Bronchial epithelial cell (primary cell): ENCODE measurements around the gene KRT8. TPM values are rescaled to one million over a fixed set of nuclear protein-coding genes. Genes with fewer than 3 reads are reported as not detected.

Experiments
- DNase-seq: peaks from one replicate; pipeline ENCODE4 v3.0.0-alpha.2; 2010; ENCODE audit warnings: low read depth
- FAIRE-seq: peaks from 2 replicates; lab custom pipeline; 2011; peaks lifted over from hg19 to GRCh38; lab: Jason Lieb, UNC
- H3K27me3 ChIP-seq: 2 replicates; pipeline ENCODE4 v1.5.1; 2011; ENCODE audit warnings: low read length; ENCODE audit not compliant: control insufficient read depth, insufficient read depth
- H3K36me3 ChIP-seq: 2 replicates; pipeline ENCODE4 v1.5.1; 2011; ENCODE audit warnings: low read length; ENCODE audit not compliant: control insufficient read depth, insufficient read depth
- H3K4me3 ChIP-seq: 2 replicates; pipeline ENCODE4 v1.5.1; 2011; ENCODE audit warnings: mild to moderate bottlenecking, low read depth, low read length, control low read depth
- total RNA-seq: library from RNA; depleted of rRNA; stranded (reverse); fragments of >200 nt; gene quantifications from 2 replicates; pipeline ENCODE4 v1.2.1, GENCODE V29; 2014
- TF ChIP-seq, protein P1 (sequence below): IDR thresholded peaks from 2 replicates; pipeline ENCODE4 v1.5.1; 2011; ENCODE audit warnings: mild to moderate bottlenecking, moderate library complexity, low read length, control low read depth, inconsistent platforms; ENCODE audit not compliant: insufficient read depth, severe bottlenecking

KRT8 gene
- total RNA-seq, 1 donor from 2014 or later = 146 TPM

DNA sequence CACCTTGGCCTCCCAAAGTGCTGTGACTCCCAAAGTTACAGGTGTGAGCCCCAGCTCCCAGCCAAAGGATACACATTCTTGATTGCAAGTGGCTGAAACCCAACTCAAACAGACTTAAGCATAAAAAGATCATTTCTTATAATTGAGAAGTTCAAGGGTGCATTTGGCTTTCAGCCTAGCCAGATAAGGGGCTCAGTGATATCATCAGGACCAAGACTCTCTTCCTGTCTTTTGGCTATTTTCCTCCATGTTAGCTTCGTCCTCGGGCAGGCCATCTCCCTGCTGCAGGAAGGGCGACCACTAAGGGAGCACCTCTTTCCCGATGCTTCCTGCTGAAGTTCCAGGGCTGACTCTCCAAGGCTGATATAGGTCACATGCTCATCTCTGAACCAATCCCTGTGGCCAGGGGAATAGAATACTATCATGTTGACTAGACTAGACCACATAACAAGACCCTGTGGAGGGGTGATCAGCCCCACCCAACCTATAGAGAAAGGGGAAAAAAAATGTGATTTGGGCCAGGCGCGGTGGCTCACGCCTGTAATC, 9.8 kb upstream of the KRT8 start:
- no peak for FAIRE-seq
- Histone ChIP-seq H3K27me3 (no peaks in the 10 kb centered on the region), H3K36me3 (no peaks in the 10 kb centered on the region), H3K4me3 (no peak overlapping the region)
- no peak for DNase-seq
- TF ChIP-seq, protein P1, sequence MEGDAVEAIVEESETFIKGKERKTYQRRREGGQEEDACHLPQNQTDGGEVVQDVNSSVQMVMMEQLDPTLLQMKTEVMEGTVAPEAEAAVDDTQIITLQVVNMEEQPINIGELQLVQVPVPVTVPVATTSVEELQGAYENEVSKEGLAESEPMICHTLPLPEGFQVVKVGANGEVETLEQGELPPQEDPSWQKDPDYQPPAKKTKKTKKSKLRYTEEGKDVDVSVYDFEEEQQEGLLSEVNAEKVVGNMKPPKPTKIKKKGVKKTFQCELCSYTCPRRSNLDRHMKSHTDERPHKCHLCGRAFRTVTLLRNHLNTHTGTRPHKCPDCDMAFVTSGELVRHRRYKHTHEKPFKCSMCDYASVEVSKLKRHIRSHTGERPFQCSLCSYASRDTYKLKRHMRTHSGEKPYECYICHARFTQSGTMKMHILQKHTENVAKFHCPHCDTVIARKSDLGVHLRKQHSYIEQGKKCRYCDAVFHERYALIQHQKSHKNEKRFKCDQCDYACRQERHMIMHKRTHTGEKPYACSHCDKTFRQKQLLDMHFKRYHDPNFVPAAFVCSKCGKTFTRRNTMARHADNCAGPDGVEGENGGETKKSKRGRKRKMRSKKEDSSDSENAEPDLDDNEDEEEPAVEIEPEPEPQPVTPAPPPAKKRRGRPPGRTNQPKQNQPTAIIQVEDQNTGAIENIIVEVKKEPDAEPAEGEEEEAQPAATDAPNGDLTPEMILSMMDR = no peak

DNA sequence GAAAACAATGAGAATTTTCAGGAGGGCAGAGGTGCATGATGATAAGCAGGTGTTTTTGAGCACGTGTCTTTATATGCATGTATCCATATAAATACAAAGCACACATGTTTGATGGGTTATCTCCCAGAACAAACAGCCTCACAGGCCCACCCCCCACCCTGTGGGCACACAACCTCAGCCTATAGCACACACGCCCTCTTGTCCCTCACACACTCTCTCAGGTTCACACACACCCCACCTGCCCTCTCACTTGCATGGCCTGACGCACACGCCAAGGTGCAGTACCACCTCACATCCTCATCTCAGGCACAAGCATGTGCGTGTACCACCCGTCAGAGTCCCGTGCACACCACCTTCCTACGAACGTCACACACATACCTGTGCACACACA, 8.6 kb upstream of the KRT8 start:
- Histone ChIP-seq H3K36me3 (no peaks in the 10 kb centered on the region), H3K27me3 (no peaks in the 10 kb centered on the region), H3K4me3 (no peak overlapping the region)
- DNase-seq = no peak
- FAIRE-seq = no peak
- TF ChIP-seq, protein P1 = no peak

DNA sequence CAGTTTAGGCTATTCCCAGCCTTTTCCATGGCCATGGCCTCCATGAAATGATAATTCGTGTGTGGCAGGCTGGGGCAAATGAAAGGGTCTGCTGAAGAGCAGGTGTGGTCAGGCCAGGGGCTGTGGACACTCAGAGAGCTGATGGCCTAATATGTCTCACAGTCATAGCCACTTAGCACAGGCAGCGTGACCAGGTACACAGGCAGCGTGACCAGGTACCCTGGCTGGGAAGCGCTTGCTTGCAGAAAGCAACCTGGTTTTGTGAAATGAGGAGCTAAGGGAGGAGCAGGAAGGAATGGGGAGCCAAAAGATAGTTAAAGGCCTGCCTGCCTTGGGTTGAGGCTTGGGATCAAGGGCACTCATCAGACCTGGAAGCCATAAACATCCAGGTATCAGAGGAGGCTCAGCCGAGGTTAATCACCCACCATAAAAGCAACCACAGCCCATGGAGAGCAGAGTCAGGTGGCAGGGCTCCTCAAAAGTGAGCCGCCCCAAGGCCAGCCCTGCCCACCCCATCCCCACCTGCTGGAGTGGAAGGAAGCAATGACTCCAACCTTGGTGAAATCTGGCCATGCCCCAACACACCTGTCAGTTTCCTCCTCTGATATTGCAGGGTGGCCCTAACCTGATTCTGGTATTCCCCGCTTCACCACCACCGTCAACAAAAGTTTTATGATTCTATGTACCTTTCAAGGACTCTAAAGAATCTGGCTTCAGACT, 8.0 kb upstream of the KRT8 start:
- Histone ChIP-seq H3K27me3 (no peaks in the 10 kb centered on the region), H3K36me3 (no peaks in the 10 kb centered on the region), H3K4me3 (no peak overlapping the region)
- TF ChIP-seq, protein P1 = no peak
- FAIRE-seq = no peak
- DNase-seq = no peak

DNA sequence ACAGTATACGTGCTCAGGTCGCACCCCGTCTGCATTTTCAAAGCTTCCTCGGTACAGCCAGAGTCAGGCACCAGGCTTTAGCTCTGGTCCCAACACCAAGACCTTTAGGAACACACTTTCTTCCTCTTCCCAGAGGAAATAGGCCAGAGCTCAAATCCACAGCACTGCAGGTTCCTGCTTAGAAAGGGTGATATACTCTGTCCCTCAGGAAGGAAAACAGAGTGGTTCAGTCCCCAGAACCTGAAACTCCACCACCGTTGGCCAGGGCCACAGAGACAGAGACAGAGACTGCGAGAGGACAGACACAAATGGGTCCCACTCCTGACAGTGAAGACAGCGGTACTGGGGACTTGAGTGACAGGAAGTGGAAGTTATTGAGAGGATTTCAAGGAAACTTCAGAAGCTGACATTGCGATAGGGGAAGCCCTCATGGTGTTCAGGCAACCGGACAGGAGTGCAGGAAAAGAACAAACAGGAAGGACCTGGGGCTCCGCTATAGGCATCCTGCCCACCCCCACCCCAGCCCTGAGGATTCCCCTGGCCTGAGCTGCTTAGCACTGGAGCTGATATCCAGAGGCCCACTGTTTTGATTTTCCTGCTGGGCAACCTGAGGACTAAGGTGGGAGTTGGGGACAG, 5.5 kb upstream of the KRT8 start:
- DNase-seq (no peak), FAIRE-seq (no peak)
- Histone ChIP-seq H3K36me3 (no peaks in the 10 kb centered on the region), H3K27me3 (no peaks in the 10 kb centered on the region), H3K4me3 (no peak overlapping the region)
- TF ChIP-seq, protein P1 = no peak

DNA sequence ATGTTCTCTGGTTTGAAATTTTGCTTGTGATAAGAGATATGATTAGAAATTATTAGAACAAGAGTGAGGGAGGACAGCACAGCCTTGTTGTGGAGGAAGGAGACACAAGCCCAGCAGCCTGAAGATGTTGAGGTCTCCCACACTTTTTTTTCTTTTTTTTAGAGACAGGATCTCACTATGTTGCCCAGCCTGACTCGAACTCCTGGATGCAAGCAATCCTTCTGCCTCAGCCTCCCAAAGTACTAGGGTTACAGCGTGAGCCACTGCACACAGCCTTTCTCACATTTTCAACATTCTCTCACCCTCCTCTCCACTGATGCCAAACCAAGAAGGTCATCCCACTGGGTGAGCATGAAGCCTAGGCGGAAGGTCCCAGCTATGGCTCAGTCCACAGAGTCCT, 4.9 kb upstream of the KRT8 start:
- Histone ChIP-seq H3K27me3 (no peaks in the 10 kb centered on the region), H3K36me3 (no peaks in the 10 kb centered on the region), H3K4me3 (no peak overlapping the region)
- DNase-seq (no peak), FAIRE-seq (no peak)
- TF ChIP-seq, protein P1 = no peak
